Progenitor cell of endocrine pancreas (in vitro differentiated cells): ENCODE measurements around the gene FER. TPM values are rescaled to one million over a fixed set of nuclear protein-coding genes. Genes with fewer than 3 reads are reported as not detected.
A peak's percentile ranks its signal among the peaks of the same experiment; 100 is the strongest.
"Not testable (repeated sequence)": the region's sequence is repeated elsewhere in the genome, so short reads cannot be mapped to it uniquely, and the experiment has no call there.

ENCODE experiments used
- DNase-seq: peaks from one replicate; pipeline ENCODE4 v3.0.0; 2021; ENCODE audit warnings: low spot score; ENCODE audit not compliant: unreplicated experiment
- H3K27ac Mint-ChIP-seq: 2 replicates; pipeline ENCODE4 v1.8.0; 2021; ENCODE audit warnings: mild to moderate bottlenecking, moderate library complexity, mixed read lengths
- H3K27me3 Mint-ChIP-seq: 2 replicates; pipeline ENCODE4 v1.8.0; 2021; ENCODE audit warnings: mixed read lengths
- H3K36me3 Mint-ChIP-seq: 2 replicates; pipeline ENCODE4 v1.8.0; 2022; ENCODE audit warnings: mixed read lengths; ENCODE audit not compliant: insufficient read depth
- H3K4me1 Mint-ChIP-seq: 2 replicates; pipeline ENCODE4 v1.8.0; 2021; ENCODE audit warnings: low read depth, mixed read lengths
- H3K4me3 Mint-ChIP-seq: 2 replicates; pipeline ENCODE4 v1.8.0; 2021; ENCODE audit warnings: low read depth, mild to moderate bottlenecking, moderate library complexity, mixed read lengths
- H3K9me3 Mint-ChIP-seq: 2 replicates; pipeline ENCODE4 v1.8.0; 2021; ENCODE audit warnings: low read depth, mixed read lengths
- total RNA-seq: library from RNA; stranded (reverse); gene quantifications from 2 replicates; pipeline ENCODE4 v1.2.1, GENCODE V29; 2021
- TF ChIP-seq, protein P1 (sequence below): fragments of 200-600 bp; sonication (generic); IDR thresholded peaks from one replicate; pipeline ENCODE4 v1.5.0; 2021; ENCODE audit warnings: antibody characterized with exemption, mild to moderate bottlenecking; ENCODE audit not compliant: unreplicated experiment

The FER gene
- total RNA-seq, 1 donor from 2014 or later, result 34.8 TPM

DNA sequence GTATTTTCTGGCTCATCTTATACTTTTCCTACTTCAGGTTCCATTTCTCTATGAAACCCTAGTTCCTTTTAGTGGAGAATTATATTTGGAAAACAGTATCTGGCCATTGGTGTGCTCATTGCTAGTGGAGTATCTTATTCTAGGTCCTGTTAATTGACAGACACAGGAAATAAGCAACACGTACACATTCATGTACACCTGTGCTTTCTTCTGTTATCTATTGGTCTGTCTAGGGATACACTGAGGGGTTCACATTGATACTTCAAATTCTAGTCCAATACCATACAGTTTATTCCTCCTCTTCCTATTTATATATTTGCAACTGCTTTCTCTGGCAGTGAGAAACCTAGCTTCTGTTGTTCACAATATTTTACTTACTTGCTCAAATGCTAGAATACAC is 110.2 kb downstream of the FER start:
- no peaks in the 10 kb centered on the region for H3K4me1 Mint-ChIP-seq
- peaks cover 4% of the 10 kb centered on the region for H3K36me3 Mint-ChIP-seq
- peaks cover 2% of the 10 kb centered on the region for H3K9me3 Mint-ChIP-seq
- TF ChIP-seq, protein P1, sequence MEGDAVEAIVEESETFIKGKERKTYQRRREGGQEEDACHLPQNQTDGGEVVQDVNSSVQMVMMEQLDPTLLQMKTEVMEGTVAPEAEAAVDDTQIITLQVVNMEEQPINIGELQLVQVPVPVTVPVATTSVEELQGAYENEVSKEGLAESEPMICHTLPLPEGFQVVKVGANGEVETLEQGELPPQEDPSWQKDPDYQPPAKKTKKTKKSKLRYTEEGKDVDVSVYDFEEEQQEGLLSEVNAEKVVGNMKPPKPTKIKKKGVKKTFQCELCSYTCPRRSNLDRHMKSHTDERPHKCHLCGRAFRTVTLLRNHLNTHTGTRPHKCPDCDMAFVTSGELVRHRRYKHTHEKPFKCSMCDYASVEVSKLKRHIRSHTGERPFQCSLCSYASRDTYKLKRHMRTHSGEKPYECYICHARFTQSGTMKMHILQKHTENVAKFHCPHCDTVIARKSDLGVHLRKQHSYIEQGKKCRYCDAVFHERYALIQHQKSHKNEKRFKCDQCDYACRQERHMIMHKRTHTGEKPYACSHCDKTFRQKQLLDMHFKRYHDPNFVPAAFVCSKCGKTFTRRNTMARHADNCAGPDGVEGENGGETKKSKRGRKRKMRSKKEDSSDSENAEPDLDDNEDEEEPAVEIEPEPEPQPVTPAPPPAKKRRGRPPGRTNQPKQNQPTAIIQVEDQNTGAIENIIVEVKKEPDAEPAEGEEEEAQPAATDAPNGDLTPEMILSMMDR, result no peak
- H3K27ac Mint-ChIP-seq, result no peak overlapping the region
- H3K27me3 Mint-ChIP-seq, result no peaks in the 10 kb centered on the region
- H3K4me3 Mint-ChIP-seq, result no peak overlapping the region
- no peak for DNase-seq

DNA sequence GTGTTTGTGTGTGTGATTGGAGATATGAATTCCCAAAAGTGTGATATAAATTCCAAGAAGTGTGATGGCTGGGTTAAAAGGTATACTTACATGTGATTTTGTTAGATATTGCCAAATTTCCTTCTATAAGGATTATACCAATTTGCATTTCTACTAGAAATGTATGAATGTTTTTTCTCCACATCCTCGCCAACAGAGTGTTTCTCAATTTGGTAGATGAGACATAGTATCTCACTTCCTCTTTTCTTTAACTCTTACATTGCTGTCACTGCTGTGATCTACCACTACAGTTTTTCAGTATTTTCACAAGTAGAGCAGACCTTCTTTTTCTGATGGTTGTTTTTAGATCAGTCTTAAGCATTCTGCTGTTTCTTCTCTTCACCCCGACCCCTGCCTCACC is 111.3 kb downstream of the FER start:
- no peaks in the 10 kb centered on the region for H3K4me1 Mint-ChIP-seq
- no peak for DNase-seq
- H3K9me3 Mint-ChIP-seq, result no peaks in the 10 kb centered on the region
- H3K36me3 Mint-ChIP-seq, result peaks cover 2% of the 10 kb centered on the region
- H3K27me3 Mint-ChIP-seq, result no peaks in the 10 kb centered on the region
- H3K27ac Mint-ChIP-seq, result no peak overlapping the region
- H3K4me3 Mint-ChIP-seq, result no peak overlapping the region
- TF ChIP-seq, protein P1, result no peak

DNA sequence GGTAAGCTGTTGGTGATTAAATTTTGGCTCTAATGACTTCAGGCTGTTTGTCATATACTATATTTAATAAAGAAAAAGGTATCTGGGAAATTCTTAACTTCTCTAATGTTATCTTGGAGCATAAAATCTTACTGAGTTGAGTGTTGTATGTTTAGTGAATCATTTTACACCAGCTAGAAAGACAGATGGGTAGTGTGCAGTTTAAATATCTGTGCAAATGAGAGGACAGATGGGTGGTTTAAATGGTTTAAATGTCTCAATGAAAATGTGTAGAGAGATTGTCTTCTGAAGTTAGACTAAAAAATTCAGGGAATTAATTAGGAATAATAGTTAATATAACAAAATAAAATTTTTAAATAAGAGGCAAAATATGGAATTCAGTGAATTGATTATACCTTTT is 114.5 kb downstream of the FER start:
- no peak overlapping the region for H3K4me3 Mint-ChIP-seq
- no peaks in the 10 kb centered on the region for H3K27me3 Mint-ChIP-seq
- peaks cover 4% of the 10 kb centered on the region for H3K9me3 Mint-ChIP-seq
- DNase-seq, result no peak
- peaks cover 9% of the 10 kb centered on the region for H3K36me3 Mint-ChIP-seq
- TF ChIP-seq, protein P1, result no peak
- no peak overlapping the region for H3K27ac Mint-ChIP-seq
- no peaks in the 10 kb centered on the region for H3K4me1 Mint-ChIP-seq

DNA sequence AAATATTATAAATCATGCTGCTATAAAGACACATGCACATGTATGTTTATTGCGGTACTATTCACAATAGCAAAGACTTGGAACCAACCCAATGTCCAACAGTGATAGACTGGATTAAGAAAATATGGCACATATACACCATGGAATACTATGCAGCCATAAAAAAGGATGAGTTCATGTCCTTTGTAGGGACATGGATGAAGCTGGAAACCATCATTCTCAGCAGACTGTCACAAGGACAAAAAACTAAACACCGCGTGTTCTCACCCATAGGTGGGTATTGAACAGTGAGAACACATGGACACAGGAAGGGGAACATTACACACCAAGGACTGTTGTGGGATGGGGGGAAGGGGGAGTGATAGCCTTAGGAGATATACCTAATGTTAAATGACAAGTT is 118.4 kb downstream of the FER start:
- H3K36me3 Mint-ChIP-seq, result peaks cover 15% of the 10 kb centered on the region
- not testable (repeated sequence) for H3K4me3 Mint-ChIP-seq, DNase-seq, H3K9me3 Mint-ChIP-seq, H3K27ac Mint-ChIP-seq, H3K27me3 Mint-ChIP-seq, H3K4me1 Mint-ChIP-seq

DNA sequence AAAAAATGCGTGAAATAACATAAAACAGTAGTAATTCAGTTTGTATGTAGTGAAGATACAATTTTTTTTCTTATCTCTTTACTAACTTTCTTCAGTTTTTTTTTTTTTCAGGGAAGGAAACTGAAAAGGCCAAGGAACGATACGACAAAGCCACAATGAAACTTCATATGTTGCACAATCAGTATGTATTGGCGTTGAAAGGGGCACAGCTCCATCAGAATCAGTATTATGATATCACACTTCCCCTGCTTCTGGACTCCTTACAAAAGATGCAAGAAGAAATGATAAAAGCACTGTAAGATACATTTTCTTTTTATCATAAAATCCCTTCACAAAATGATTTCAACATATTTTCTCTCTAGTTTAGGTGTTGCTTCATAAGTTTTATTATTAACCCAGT is 120.0 kb downstream of the FER start:
- Mint-ChIP-seq H3K36me3 (peaks cover 15% of the 10 kb centered on the region), H3K27me3 (no peaks in the 10 kb centered on the region), H3K4me3 (no peak overlapping the region), H3K9me3 (peaks cover 4% of the 10 kb centered on the region), H3K4me1 (no peaks in the 10 kb centered on the region), H3K27ac (no peak overlapping the region)
- DNase-seq, result no peak
- TF ChIP-seq, protein P1, result no peak

DNA sequence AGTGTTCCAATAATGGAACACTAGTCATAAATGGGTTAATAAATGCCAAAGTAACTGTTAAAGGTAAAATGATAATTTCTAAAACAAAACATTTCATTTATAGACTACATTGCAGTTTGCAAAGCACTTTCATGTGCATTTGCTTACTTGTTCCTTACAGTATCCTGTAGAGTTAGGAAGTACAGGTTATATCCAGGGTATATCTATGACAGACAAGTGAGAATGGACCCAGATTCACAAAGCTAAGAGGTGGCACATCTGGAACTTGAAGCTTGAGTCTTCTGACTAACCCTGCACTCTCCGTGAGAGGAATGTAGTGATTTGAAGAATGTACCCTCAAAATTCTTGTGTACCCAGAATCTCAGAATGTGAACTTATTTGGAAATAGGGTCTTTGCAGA is 121.4 kb downstream of the FER start:
- peaks cover 15% of the 10 kb centered on the region for H3K36me3 Mint-ChIP-seq
- H3K27me3 Mint-ChIP-seq, result no peaks in the 10 kb centered on the region
- no peaks in the 10 kb centered on the region for H3K4me1 Mint-ChIP-seq
- H3K4me3 Mint-ChIP-seq, result no peak overlapping the region
- H3K9me3 Mint-ChIP-seq, result peaks cover 4% of the 10 kb centered on the region
- peak overlapping the region; percentile 19 for H3K27ac Mint-ChIP-seq
- no peak for DNase-seq
- TF ChIP-seq, protein P1, result no peak
